Trophoblast cell (in vitro differentiated cells and primary cell): ENCODE results near the gene GJB1.

Experiments
- DNase-seq, 2 donors: peaks; one replicate each; pipeline ENCODE4 v3.0.0-alpha.2; 2016
- H2AFZ ChIP-seq: 2 replicates; pipeline ENCODE4 v1.6.1; 2013; ENCODE audit warnings: low read length, moderate library complexity, mild to moderate bottlenecking; ENCODE audit not compliant: insufficient read depth, poor library complexity
- H2AK5ac ChIP-seq: 2 replicates; pipeline ENCODE4 v1.6.1; 2013; ENCODE audit warnings: mild to moderate bottlenecking, low read length
- H2BK120ac ChIP-seq: 2 replicates; pipeline ENCODE4 v1.6.1; 2013; ENCODE audit warnings: low read length, mild to moderate bottlenecking, moderate library complexity; ENCODE audit not compliant: insufficient read depth, poor library complexity
- H2BK12ac ChIP-seq: 2 replicates; pipeline ENCODE4 v1.6.1; 2013; ENCODE audit warnings: mild to moderate bottlenecking, low read length, moderate library complexity
- H2BK5ac ChIP-seq: 2 replicates; pipeline ENCODE4 v1.6.1; 2013; ENCODE audit warnings: low read length, low read depth, moderate library complexity, mild to moderate bottlenecking; ENCODE audit not compliant: poor library complexity
- H3K14ac ChIP-seq: 2 replicates; pipeline ENCODE4 v1.6.1; 2013; ENCODE audit warnings: mild to moderate bottlenecking, low read length
- H3K18ac ChIP-seq: 2 replicates; pipeline ENCODE4 v1.6.1; 2013; ENCODE audit warnings: mild to moderate bottlenecking, low read length
- H3K23ac ChIP-seq: 2 replicates; pipeline ENCODE4 v1.6.1; 2013; ENCODE audit warnings: low read length
- H3K27ac ChIP-seq: 2 replicates; pipeline ENCODE4 v1.5.1; 2013; ENCODE audit warnings: low read depth, mild to moderate bottlenecking, inconsistent platforms, low read length, moderate library complexity
- H3K27me3 ChIP-seq: 2 replicates; pipeline ENCODE4 v1.6.1; 2013; ENCODE audit warnings: inconsistent platforms, mild to moderate bottlenecking, low read length, moderate library complexity; ENCODE audit not compliant: insufficient read depth
- H3K36me3 ChIP-seq, 2 experiments: 1 replicate in 1 of 2; 2 replicates in 1 of 2; pipeline ENCODE4 v1.6.1; 2013; ENCODE audit warnings: low read length in 2 of 2, mild to moderate bottlenecking in 2 of 2, moderate library complexity in 1 of 2; ENCODE audit not compliant: insufficient read depth in 2 of 2, control insufficient read depth in 1 of 2
- H3K4ac ChIP-seq: 2 replicates; pipeline ENCODE4 v1.6.1; 2013; ENCODE audit warnings: low read depth, mild to moderate bottlenecking, low read length, moderate library complexity
- H3K4me1 ChIP-seq, 2 experiments: 1 replicate in 1 of 2; 2 replicates in 1 of 2; pipeline ENCODE4 v1.6.1; 2013; ENCODE audit warnings: low read length in 2 of 2, mild to moderate bottlenecking in 2 of 2, moderate library complexity in 1 of 2; ENCODE audit not compliant: insufficient read depth in 2 of 2, control insufficient read depth in 1 of 2
- H3K4me2 ChIP-seq: 2 replicates; pipeline ENCODE4 v1.6.1; 2013; ENCODE audit warnings: inconsistent platforms, mild to moderate bottlenecking, low read length, moderate library complexity
- H3K4me3 ChIP-seq: 2 replicates; pipeline ENCODE4 v1.5.1; 2013; ENCODE audit warnings: mild to moderate bottlenecking, low read depth, low read length, inconsistent platforms
- H3K79me1 ChIP-seq: one replicate; pipeline ENCODE4 v1.6.1; 2013; ENCODE audit warnings: low read length
- H3K79me2 ChIP-seq: 2 replicates; pipeline ENCODE4 v1.6.1; 2013; ENCODE audit warnings: low read length, mild to moderate bottlenecking; ENCODE audit not compliant: control insufficient read depth, insufficient read depth, poor library complexity
- H3K9ac ChIP-seq: 2 replicates; pipeline ENCODE4 v1.6.1; 2013; ENCODE audit warnings: mild to moderate bottlenecking, low read length
- H3K9me3 ChIP-seq: 2 replicates; pipeline ENCODE4 v1.6.1; 2013; ENCODE audit warnings: low read depth, mild to moderate bottlenecking, control low read depth, inconsistent platforms, low read length; ENCODE audit not compliant: insufficient read depth
- H4K12ac ChIP-seq: 2 replicates; pipeline ENCODE4 v1.6.1; 2013; ENCODE audit warnings: low read depth, mild to moderate bottlenecking, low read length, moderate library complexity
- H4K8ac ChIP-seq: 2 replicates; pipeline ENCODE4 v1.6.1; 2013; ENCODE audit warnings: low read depth, mild to moderate bottlenecking, low read length, moderate library complexity
- H4K91ac ChIP-seq: one replicate; pipeline ENCODE4 v1.6.1; 2013; ENCODE audit warnings: low read depth, mild to moderate bottlenecking, low read length, moderate library complexity
- WGBS: extraction: QIAGEN DNeasy Blood & Tissue Kit; methylation state at CpG from one replicate; pipeline ENCODE4 v1.1.7; 2013; ENCODE audit warnings: missing lambda C conversion rate; ENCODE audit not compliant: insufficient read length, insufficient coverage; ENCODE audit errors: extremely low coverage; 5-methylcytosine and 5-hydroxymethylcytosine counted together

GJB1 gene

DNA sequence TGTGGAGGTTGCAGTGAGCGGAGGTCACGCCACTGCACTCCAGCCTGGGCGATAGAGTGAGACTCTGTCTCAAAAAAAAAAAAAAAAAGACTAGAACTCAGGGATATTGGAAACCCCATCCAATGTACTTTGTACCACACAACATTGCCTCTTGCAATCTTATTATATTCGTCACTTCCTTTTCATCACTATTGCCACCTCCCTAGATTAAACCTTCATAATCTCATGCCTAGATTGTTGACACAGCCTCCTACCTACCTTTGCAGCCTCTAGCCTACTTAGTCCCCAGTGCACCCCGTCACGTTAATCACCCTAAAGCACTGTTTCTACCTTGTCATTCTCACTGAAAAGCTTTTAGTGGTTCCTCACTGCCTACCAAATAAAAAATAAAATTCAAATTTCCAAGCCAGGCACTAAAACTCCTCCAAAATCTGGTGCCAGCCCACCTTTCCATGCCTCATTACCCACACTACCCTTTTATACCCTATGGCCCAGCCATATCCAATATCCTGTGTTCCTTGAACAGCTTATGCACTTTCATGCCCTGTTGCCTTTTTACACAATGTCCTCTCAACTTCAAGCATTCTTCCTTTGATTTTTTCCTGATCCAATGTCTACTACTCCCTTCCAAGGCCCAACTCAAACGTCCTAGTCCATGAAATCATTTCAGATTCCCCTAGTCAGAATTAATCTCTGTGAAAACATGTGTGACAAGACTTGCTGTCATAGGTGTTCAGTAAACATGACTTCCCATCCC is 23.6 kb upstream of the GJB1 start:
- Histone ChIP-seq H3K36me3 (no peaks in the 10 kb centered on the region), H3K27ac (no peak overlapping the region)

GRCh38 chrX:71210816-71211215 is 12.2 kb upstream of the GJB1 start:
- H4K8ac ChIP-seq: no peak overlapping the region
- H3K4me1 ChIP-seq: no peaks in the 10 kb centered on the region
- no peak overlapping the region for H2AFZ ChIP-seq
- WGBS: no CpG with 5 or more reads among the region's 3 CpGs
- H3K14ac ChIP-seq: no peak overlapping the region
- no peaks in the 10 kb centered on the region for H3K9me3 ChIP-seq
- no peak overlapping the region for H4K12ac ChIP-seq
- H2BK12ac ChIP-seq: no peak overlapping the region
- no peaks in the 10 kb centered on the region for H3K27me3 ChIP-seq
- no peak overlapping the region for H2BK5ac ChIP-seq
- H3K4me2 ChIP-seq: no peak overlapping the region
- H3K36me3 ChIP-seq: no peaks in the 10 kb centered on the region
- no peak overlapping the region for H3K18ac ChIP-seq
- no peak overlapping the region for H2BK120ac ChIP-seq
- no peak overlapping the region for H3K27ac ChIP-seq
- DNase-seq: no peak
- no peak overlapping the region for H3K4ac ChIP-seq
- no peak overlapping the region for H2AK5ac ChIP-seq
- no peaks in the 10 kb centered on the region for H3K79me1 ChIP-seq
- H3K9ac ChIP-seq: no peak overlapping the region
- no peak overlapping the region for H3K4me3 ChIP-seq
- no peaks in the 10 kb centered on the region for H3K79me2 ChIP-seq
- H3K23ac ChIP-seq: no peak overlapping the region
- H4K91ac ChIP-seq: no peak overlapping the region

More for the DNA sequence above, 23.6 kb upstream of the GJB1 start:
- H3K27me3 ChIP-seq: no peaks in the 10 kb centered on the region
- H2BK5ac ChIP-seq: no peak overlapping the region
- no peak overlapping the region for H3K14ac ChIP-seq
- H3K79me1 ChIP-seq: no peaks in the 10 kb centered on the region
- no peak overlapping the region for H4K8ac ChIP-seq
- no peak overlapping the region for H2AK5ac ChIP-seq
- H3K4me1 ChIP-seq: no peaks in the 10 kb centered on the region
- H4K12ac ChIP-seq: no peak overlapping the region
- no peak overlapping the region for H3K18ac ChIP-seq
- H3K4me3 ChIP-seq: no peak overlapping the region
- no peak overlapping the region for H4K91ac ChIP-seq
- no peak overlapping the region for H3K4me2 ChIP-seq
- no peak for DNase-seq
- no peak overlapping the region for H3K23ac ChIP-seq
- no peaks in the 10 kb centered on the region for H3K9me3 ChIP-seq
- H3K9ac ChIP-seq: no peak overlapping the region
- H2BK12ac ChIP-seq: no peak overlapping the region
- no peak overlapping the region for H2AFZ ChIP-seq
- no peak overlapping the region for H2BK120ac ChIP-seq
- H3K4ac ChIP-seq: no peak overlapping the region
- no CpG with 5 or more reads among the region's 7 CpGs for WGBS
- no peaks in the 10 kb centered on the region for H3K79me2 ChIP-seq

DNA sequence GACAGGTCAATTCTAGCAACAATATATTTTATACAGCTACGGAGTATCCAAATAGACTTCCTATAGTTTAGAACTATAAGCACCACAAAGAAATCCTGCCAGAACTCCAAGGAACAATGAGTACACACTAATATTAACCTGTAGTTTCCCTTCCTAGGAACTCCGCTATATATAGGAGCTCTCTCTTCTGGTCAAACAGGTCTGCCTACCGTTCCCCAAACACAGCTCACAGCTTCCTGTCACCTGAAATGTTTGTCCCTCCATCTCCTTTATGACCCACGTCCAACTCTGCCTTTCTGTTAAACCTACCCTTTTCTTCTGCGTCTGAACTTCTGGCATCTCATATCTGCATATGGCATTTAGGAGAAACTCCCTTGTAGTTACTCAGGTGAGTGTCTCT is 10.5 kb upstream of the GJB1 start:
- H3K27me3 ChIP-seq: no peaks in the 10 kb centered on the region
- no peaks in the 10 kb centered on the region for H3K36me3 ChIP-seq
- no peak overlapping the region for H2BK12ac ChIP-seq
- no peak overlapping the region for H3K4ac ChIP-seq
- H4K8ac ChIP-seq: no peak overlapping the region
- no CpG with 5 or more reads among the region's 5 CpGs for WGBS
- H2AK5ac ChIP-seq: no peak overlapping the region
- H3K4me3 ChIP-seq: no peak overlapping the region
- H3K27ac ChIP-seq: no peak overlapping the region
- H3K4me2 ChIP-seq: no peak overlapping the region
- no peak overlapping the region for H2AFZ ChIP-seq
- H2BK5ac ChIP-seq: no peak overlapping the region
- no peak for DNase-seq
- no peak overlapping the region for H4K12ac ChIP-seq
- H3K4me1 ChIP-seq: no peaks in the 10 kb centered on the region
- no peaks in the 10 kb centered on the region for H3K9me3 ChIP-seq
- no peaks in the 10 kb centered on the region for H3K79me1 ChIP-seq
- H3K9ac ChIP-seq: no peak overlapping the region
- no peak overlapping the region for H3K18ac ChIP-seq
- no peak overlapping the region for H4K91ac ChIP-seq
- H2BK120ac ChIP-seq: no peak overlapping the region
- no peaks in the 10 kb centered on the region for H3K79me2 ChIP-seq
- H3K14ac ChIP-seq: no peak overlapping the region
- H3K23ac ChIP-seq: no peak overlapping the region

DNA sequence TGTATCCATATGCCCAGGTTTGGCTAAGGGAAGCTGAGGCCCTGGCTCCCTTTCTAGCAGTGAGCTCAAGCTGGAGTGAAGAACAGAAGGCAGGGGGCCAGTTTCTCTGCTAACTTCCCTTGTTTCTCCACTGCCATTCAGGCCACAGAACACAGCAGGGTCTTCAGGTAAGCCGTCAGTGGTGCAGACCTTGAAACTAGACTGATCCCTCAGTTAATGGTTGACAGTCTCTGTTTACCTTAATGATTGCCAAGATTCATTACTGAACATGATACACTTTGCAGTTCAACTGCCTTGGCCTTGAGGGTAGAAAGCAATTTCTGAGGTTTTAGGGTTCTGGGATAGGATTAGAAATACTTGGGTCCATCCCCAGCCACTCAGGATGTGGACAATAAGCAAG is 8.9 kb upstream of the GJB1 start:
- no peak overlapping the region for H2BK12ac ChIP-seq
- no peak overlapping the region for H3K18ac ChIP-seq
- H3K9ac ChIP-seq: no peak overlapping the region
- H3K36me3 ChIP-seq: no peaks in the 10 kb centered on the region
- no peaks in the 10 kb centered on the region for H3K4me1 ChIP-seq
- H2BK120ac ChIP-seq: no peak overlapping the region
- DNase-seq: no peak
- no peak overlapping the region for H2AFZ ChIP-seq
- no peak overlapping the region for H4K8ac ChIP-seq
- H3K27ac ChIP-seq: no peak overlapping the region
- no peaks in the 10 kb centered on the region for H3K9me3 ChIP-seq
- no peaks in the 10 kb centered on the region for H3K79me2 ChIP-seq
- no peak overlapping the region for H2BK5ac ChIP-seq
- no peak overlapping the region for H4K12ac ChIP-seq
- H4K91ac ChIP-seq: no peak overlapping the region
- no peak overlapping the region for H3K23ac ChIP-seq
- H3K14ac ChIP-seq: no peak overlapping the region
- H2AK5ac ChIP-seq: no peak overlapping the region
- H3K79me1 ChIP-seq: no peaks in the 10 kb centered on the region
- H3K4me2 ChIP-seq: no peak overlapping the region
- no peak overlapping the region for H3K4ac ChIP-seq
- no peak overlapping the region for H3K4me3 ChIP-seq
- no CpG with 5 or more reads among the region's 1 CpG for WGBS
- no peaks in the 10 kb centered on the region for H3K27me3 ChIP-seq
